Astrocyte of the cerebellum (primary cell): ENCODE results near the gene CDKL4.
A peak's percentile ranks its signal among the peaks of the same experiment; 100 is the strongest.

Source experiments
- DNase-seq: peaks from one replicate; pipeline ENCODE4 v3.0.0-alpha.2; 2011; ENCODE audit warnings: low read depth
- H3K4me3 ChIP-seq: 2 replicates; pipeline ENCODE4 v1.5.1; 2011; ENCODE audit warnings: mild to moderate bottlenecking, low read depth, low read length, moderate library complexity
- in situ Hi-C: cut with HindIII; loops from 2 replicates; pipeline ENCODE4 v1.10.0; 2017; ENCODE audit warnings: low sequenced_read_pairs
- TF ChIP-seq, protein P1 (sequence below): IDR thresholded peaks from 2 replicates; pipeline ENCODE4 v1.5.1; 2012; ENCODE audit warnings: low read length, low read depth, moderate library complexity, mild to moderate bottlenecking; ENCODE audit errors: missing control alignments

Gene CDKL4

GRCh38 chr2:39234754-39235153 is 9.0 kb downstream of the CDKL4 start:
- no peak for DNase-seq
- no peak overlapping the region for H3K4me3 ChIP-seq
- TF ChIP-seq, protein P1, sequence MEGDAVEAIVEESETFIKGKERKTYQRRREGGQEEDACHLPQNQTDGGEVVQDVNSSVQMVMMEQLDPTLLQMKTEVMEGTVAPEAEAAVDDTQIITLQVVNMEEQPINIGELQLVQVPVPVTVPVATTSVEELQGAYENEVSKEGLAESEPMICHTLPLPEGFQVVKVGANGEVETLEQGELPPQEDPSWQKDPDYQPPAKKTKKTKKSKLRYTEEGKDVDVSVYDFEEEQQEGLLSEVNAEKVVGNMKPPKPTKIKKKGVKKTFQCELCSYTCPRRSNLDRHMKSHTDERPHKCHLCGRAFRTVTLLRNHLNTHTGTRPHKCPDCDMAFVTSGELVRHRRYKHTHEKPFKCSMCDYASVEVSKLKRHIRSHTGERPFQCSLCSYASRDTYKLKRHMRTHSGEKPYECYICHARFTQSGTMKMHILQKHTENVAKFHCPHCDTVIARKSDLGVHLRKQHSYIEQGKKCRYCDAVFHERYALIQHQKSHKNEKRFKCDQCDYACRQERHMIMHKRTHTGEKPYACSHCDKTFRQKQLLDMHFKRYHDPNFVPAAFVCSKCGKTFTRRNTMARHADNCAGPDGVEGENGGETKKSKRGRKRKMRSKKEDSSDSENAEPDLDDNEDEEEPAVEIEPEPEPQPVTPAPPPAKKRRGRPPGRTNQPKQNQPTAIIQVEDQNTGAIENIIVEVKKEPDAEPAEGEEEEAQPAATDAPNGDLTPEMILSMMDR: no peak
- in situ Hi-C loops: loop anchor here (25.0 kb wide), 2 partner anchors 172 to 297 kb away; no protein-coding TSS in a partner anchor

- no peak for DNase-seq
- TF ChIP-seq, protein P1: no peak
- H3K4me3 ChIP-seq: no peak overlapping the region
- in situ Hi-C loops: loop anchor here (25.0 kb wide), 2 partner anchors 170 to 295 kb away; no protein-coding TSS in a partner anchor
These were observed 11.6 kb downstream of the CDKL4 start for GRCh38 chr2:39232141-39232540.

GRCh38 chr2:39228413-39229209 is 15.2 kb downstream of the CDKL4 start:
- peak overlapping the region; percentile 30 for H3K4me3 ChIP-seq
- in situ Hi-C loops: loop anchor here (25.0 kb wide), 2 partner anchors 166 to 291 kb away; no protein-coding TSS in a partner anchor
- DNase-seq: no peak
- TF ChIP-seq, protein P1: no peak

DNA sequence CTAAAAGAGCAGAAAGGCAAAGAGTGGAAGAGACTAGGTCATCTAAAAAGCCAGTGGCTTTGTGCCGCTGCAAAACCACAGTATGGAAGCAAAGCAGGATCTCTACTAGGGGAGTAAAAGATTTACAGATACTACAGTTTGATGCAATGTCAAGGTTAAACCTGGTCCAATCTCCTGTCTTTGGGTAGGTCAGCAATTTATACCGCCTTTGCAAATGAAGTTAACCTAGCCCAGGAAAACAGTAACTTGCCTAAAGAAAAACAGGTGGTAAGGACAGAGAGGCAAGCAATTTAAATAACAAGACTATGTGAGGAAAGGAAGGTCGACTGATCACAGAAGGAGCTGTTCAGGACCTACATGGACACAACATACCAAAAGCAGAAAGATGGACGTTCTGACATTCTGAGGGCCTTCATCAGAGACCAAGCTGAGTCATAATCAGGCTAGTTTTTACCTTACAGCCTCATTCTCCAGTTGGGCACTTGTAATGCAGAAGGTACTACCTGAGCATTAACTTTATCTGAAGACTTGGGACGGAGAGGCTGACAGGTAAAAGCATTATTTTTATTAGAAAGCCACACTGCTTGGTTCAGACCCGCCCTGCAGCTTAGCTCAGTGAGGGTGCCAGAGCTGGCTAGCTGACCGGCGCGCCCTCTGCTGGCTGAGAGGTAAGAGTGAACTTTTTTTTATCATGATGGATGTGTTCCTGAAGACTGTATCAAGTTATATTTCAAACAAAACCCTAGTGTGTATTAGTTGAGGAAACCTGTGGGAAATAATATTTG is 15.9 kb downstream of the CDKL4 start:
- DNase-seq: peak; percentile 31
- in situ Hi-C loops: loop anchor here (25.0 kb wide), 2 partner anchors 166 to 291 kb away; no protein-coding TSS in a partner anchor
- TF ChIP-seq, protein P1: peak; percentile 83
- peak overlapping the region; percentile 30 for H3K4me3 ChIP-seq

- H3K4me3 ChIP-seq: no peak overlapping the region
- TF ChIP-seq, protein P1: no peak
- DNase-seq: no peak
- in situ Hi-C loops: loop anchor here (25.0 kb wide), 2 partner anchors 163 to 288 kb away; no protein-coding TSS in a partner anchor
These were observed 18.2 kb downstream of the CDKL4 start for GRCh38 chr2:39225567-39225966.

DNA sequence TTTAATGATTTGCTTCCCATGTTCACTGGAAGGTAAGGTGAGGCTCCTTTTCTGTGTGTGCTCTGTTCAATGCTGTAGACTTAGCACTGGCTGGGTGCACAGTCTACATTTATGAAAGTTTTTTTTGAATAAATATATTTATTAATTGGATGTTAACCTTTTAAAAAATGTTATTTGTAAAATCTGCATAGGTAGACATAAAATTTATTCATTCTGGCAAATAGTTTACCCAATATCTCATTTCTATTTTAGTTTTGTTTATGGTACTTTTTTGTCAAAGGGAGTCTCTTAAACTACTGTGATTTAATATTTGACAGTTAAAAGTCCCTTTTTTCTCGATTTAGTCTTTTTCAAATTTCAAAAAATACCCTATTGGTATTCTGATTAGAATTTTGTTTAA is 19.9 kb downstream of the CDKL4 start:
- in situ Hi-C loops: no loop called here
- no peak for DNase-seq
- H3K4me3 ChIP-seq: no peak overlapping the region
- TF ChIP-seq, protein P1: no peak
